ENCODE results near the gene NXPH4.

NXPH4 gene

GRCh38 chr12:57242691-57243454 lies 26.3 kb downstream of the NXPH4 start:
- no peak for DNase-seq (ENCODE audit: low read depth in 2 of 2)

- peak in 1 of 2 experiments; percentile 29 for DNase-seq (ENCODE audit: low read depth in 2 of 2)
Measured at GRCh38 chr12:57243521-57244311, 27.1 kb downstream of the NXPH4 start.

GRCh38 chr12:57244312-57244696 lies 27.7 kb downstream of the NXPH4 start:
- no peak for DNase-seq (ENCODE audit: low read depth in 2 of 2)

GRCh38 chr12:57247041-57247440 lies 30.4 kb downstream of the NXPH4 start:
- no peak for DNase-seq (ENCODE audit: low read depth in 2 of 2)

GRCh38 chr12:57248934-57249742 lies 32.5 kb downstream of the NXPH4 start:
- DNase-seq (ENCODE audit: low read depth in 2 of 2), result no peak

GRCh38 chr12:57250541-57250940 lies 33.9 kb downstream of the NXPH4 start:
- no peak for DNase-seq (ENCODE audit: low read depth in 2 of 2)

- DNase-seq (ENCODE audit: low read depth in 2 of 2), result no peak
Measured at GRCh38 chr12:57250956-57251355, 34.4 kb downstream of the NXPH4 start, which contains the start of gene STAC3. STAC3 (minus strand) TSS chr12:57251187; CDS start chr12:57249636, 1,551 bp downstream.

GRCh38 chr12:57254506-57255280 lies 38.1 kb downstream of the NXPH4 start:
- DNase-seq (ENCODE audit: low read depth in 2 of 2), result no peak

GRCh38 chr12:57255916-57256315 lies 39.3 kb downstream of the NXPH4 start:
- DNase-seq (ENCODE audit: low read depth in 2 of 2), result no peak

GRCh38 chr12:57258977-57259970 lies 42.7 kb downstream of the NXPH4 start:
- no peak for DNase-seq (ENCODE audit: low read depth in 2 of 2)

- no peak for DNase-seq (ENCODE audit: low read depth in 2 of 2)
Measured at GRCh38 chr12:57260366-57260765, 43.8 kb downstream of the NXPH4 start.

GRCh38 chr12:57261428-57261865 lies 44.9 kb downstream of the NXPH4 start:
- DNase-seq (ENCODE audit: low read depth in 2 of 2), result no peak

- DNase-seq (ENCODE audit: low read depth in 2 of 2), result no peak
Measured at GRCh38 chr12:57262126-57262822, 45.7 kb downstream of the NXPH4 start.

GRCh38 chr12:57263096-57263495 lies 46.5 kb downstream of the NXPH4 start:
- DNase-seq (ENCODE audit: low read depth in 2 of 2), result no peak

- DNase-seq (ENCODE audit: low read depth in 2 of 2), result no peak
Measured at GRCh38 chr12:57266681-57267080, 50.1 kb downstream of the NXPH4 start.

- DNase-seq (ENCODE audit: low read depth in 2 of 2), result no peak
Measured at GRCh38 chr12:57268264-57268663, 51.7 kb downstream of the NXPH4 start.

GRCh38 chr12:57270966-57271470 lies 54.4 kb downstream of the NXPH4 start:
- DNase-seq (ENCODE audit: low read depth in 2 of 2), result no peak

GRCh38 chr12:57272337-57273151 lies 56.0 kb downstream of the NXPH4 start:
- DNase-seq (ENCODE audit: low read depth in 2 of 2), result no peak
